Measurements from ENCODE around the gene CCND1.
"Not testable (repeated sequence)": the region's sequence is repeated elsewhere in the genome, so short reads cannot be mapped to it uniquely, and the experiment has no call there.

The CCND1 gene

DNA sequence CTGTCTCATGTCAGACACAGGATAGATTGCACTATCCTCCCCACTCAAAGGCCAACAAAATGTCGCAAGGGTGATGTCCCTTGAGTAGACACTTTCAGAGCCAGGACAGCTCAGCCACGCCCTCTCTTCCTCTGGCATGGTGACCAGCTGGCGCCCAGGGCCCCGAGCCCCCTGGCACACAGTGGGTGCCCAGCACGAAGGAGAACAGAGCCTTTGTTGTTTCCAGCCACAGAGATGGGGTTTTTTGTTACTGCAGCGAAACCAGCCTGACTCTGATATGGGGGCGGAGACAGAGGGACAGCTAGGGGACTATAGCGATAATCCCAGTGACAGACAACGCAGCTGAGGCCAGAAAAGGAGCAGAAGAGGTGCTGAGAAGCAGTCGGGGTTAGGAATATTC, 23.3 kb upstream of the CCND1 start:
- in situ Hi-C loops (cut with MboI; ENCODE audit: low sequenced_read_pairs, unreplicated experiment), result no loop called here
- TF ChIP-seq, protein P1, sequence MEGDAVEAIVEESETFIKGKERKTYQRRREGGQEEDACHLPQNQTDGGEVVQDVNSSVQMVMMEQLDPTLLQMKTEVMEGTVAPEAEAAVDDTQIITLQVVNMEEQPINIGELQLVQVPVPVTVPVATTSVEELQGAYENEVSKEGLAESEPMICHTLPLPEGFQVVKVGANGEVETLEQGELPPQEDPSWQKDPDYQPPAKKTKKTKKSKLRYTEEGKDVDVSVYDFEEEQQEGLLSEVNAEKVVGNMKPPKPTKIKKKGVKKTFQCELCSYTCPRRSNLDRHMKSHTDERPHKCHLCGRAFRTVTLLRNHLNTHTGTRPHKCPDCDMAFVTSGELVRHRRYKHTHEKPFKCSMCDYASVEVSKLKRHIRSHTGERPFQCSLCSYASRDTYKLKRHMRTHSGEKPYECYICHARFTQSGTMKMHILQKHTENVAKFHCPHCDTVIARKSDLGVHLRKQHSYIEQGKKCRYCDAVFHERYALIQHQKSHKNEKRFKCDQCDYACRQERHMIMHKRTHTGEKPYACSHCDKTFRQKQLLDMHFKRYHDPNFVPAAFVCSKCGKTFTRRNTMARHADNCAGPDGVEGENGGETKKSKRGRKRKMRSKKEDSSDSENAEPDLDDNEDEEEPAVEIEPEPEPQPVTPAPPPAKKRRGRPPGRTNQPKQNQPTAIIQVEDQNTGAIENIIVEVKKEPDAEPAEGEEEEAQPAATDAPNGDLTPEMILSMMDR (IDR thresholded peaks at IDR 0.05; ENCODE audit: borderline replicate concordance, control extremely low read depth, extremely low read depth, insufficient read depth, missing control alignments), result no peak
- no peak for DNase-seq (ENCODE audit: low spot score)

DNA sequence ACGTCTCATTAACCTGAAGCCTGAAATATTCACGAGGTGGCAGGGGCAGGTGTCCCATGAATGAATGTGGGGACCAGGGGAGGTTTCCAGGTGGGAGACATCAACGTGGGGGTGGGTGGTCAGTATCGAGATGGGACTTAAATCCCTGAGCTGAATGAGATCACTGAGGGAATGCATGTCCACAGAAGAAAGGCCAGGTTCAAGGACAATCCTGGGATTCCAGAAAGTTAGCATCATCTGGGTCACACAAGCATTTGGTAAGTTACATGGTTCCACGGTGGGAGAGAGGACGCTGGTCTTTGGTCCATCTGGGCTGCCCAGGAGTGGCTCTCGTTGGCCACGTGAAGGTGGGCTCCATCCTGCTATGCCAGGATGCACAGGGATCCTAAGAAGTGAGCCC, 22.7 kb upstream of the CCND1 start:
- no peak for DNase-seq (ENCODE audit: low spot score)
- in situ Hi-C loops (cut with MboI; ENCODE audit: low sequenced_read_pairs, unreplicated experiment), result no loop called here
- TF ChIP-seq, protein P1 (IDR thresholded peaks at IDR 0.05; ENCODE audit: borderline replicate concordance, control extremely low read depth, extremely low read depth, insufficient read depth, missing control alignments), result no peak

DNA sequence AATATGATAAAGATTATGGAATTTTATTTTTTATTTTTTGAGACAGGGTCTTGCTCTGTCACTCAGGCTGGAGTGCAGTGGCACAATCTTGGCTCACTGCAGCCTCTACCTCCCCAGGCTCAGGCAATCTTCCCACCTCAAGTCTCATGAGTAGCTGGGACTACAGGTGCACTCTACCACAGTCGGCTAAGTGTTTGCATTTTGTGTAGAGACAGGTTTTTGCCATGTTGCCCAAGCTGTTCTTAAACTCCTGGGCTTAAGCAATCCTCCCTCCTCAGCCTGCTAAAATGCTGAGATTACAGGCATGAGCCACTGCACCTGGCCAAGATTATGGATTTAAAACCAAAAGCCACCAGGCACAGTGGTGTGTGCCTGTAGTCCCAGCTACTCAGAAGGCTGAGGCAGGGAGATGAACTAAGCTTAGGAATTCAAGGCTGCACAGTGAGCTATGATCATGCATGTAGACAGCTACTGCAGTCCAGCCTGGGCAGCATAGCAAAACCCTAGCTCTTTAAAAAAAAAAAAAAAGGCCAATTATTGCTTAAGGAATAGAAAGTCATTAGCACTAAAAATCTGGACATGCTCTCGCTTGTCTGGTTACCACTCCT, 20.2 kb upstream of the CCND1 start:
- in situ Hi-C loops (cut with MboI; ENCODE audit: low sequenced_read_pairs, unreplicated experiment), result no loop called here
- no peak for DNase-seq (ENCODE audit: low spot score)
- TF ChIP-seq, protein P1 (IDR thresholded peaks at IDR 0.05; ENCODE audit: borderline replicate concordance, control extremely low read depth, extremely low read depth, insufficient read depth, missing control alignments), result no peak

DNA sequence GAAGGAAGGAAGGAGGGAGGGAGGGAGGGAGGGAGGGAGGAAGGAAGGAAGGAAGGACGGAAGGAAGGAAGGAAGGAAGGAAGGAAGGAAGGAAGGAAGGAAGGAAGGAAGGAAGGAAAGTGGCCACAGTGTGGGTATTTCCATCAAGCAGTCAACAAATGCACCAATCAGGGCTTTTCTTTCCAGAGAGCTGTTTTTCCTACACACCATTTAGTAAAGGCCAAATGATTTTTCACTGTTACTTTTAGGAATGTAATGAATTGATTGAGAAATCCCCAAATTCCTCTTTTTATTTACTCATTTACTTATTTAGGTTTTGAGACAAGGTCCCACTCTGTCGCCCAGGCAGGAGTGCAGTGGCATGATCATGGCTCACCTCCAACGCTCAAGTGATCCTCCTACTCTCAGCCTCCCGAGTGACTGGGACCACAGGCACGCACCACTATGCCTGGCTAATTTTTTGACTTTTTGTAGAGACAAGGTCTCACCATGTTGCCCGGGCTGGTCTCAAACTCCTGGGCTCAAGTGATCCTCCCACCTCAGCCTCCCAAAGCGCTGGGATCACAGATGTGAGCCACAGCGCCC, 18.8 kb upstream of the CCND1 start:
- in situ Hi-C loops (cut with MboI; ENCODE audit: low sequenced_read_pairs, unreplicated experiment); DNase-seq (ENCODE audit: low spot score): not testable (repeated sequence)

DNA sequence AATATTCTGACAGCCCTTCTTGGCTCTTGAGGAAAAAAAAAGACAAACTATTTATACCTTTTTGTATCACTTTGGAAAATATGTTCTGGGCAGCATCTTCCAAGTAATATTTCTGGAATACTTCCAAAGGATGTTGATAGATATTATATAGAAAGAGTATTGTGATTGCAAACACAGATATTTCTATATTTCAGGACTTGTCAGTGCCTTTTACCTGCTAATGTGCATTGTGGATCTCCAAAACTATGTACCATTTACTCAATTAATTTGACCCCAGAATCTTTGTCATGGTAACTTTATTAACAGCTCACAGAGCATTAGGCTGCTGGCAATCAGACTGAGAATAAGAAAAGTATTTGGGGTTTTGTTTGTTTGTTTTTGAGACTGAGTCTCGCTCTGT, 16.7 kb upstream of the CCND1 start:
- DNase-seq (ENCODE audit: low spot score), result no peak
- in situ Hi-C loops (cut with MboI; ENCODE audit: low sequenced_read_pairs, unreplicated experiment), result no loop called here
- TF ChIP-seq, protein P1 (IDR thresholded peaks at IDR 0.05; ENCODE audit: borderline replicate concordance, control extremely low read depth, extremely low read depth, insufficient read depth, missing control alignments), result no peak

DNA sequence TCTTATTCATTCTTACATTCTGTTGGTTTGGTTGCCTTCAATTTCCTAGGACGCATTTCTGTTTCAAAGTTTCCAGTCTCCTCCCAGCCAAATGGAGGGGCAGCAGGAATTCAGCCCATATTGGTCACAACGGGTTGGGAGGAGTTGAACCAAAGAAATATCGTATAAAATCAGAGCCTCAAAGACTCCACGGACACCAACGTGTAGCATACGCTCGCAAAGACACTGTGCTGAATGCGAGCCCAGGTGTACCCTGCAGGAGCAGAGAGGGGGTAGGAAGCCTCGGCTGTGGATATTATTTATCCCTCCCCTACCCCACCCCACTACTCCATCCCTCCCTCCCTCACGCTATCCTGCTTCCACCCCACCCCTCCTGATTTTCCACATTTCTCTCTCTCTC, 15.5 kb upstream of the CCND1 start:
- in situ Hi-C loops (cut with MboI; ENCODE audit: low sequenced_read_pairs, unreplicated experiment), result loop anchor here (25.0 kb wide), 1 partner anchor 338 kb away; the partner anchor contains the start of gene MYEOV
- DNase-seq (ENCODE audit: low spot score), result no peak
- TF ChIP-seq, protein P1 (IDR thresholded peaks at IDR 0.05; ENCODE audit: borderline replicate concordance, control extremely low read depth, extremely low read depth, insufficient read depth, missing control alignments), result no peak

DNA sequence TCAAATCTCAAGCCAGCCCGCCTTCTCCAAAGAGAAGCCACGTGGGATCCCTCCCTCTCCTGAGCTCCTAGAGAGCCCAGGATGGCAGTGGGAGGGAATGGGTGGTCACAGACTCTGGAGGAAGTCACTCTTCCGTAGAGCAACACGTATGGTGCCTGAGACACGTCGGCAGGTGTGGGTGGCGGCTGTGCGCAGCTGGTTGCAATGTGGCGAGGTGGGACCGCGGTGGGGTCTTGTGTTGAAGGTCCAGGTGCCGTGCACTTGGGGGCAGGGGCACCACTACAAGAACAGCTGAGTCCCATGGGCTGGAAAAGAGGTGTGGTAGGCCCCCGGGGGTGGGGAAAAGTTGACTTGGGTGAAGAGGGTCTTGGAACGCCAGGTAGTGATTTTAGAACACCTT, 13.4 kb upstream of the CCND1 start:
- TF ChIP-seq, protein P1 (IDR thresholded peaks at IDR 0.05; ENCODE audit: borderline replicate concordance, control extremely low read depth, extremely low read depth, insufficient read depth, missing control alignments), result no peak
- DNase-seq (ENCODE audit: low spot score), result no peak
- in situ Hi-C loops (cut with MboI; ENCODE audit: low sequenced_read_pairs, unreplicated experiment), result loop anchor here (25.0 kb wide), 1 partner anchor 340 kb away; the partner anchor contains the start of gene MYEOV
